HL-60/S4 (cell line): ENCODE results near the gene TMEM200C.
"Not testable (repeated sequence)": the region's sequence is repeated elsewhere in the genome, so short reads cannot be mapped to it uniquely, and the experiment has no call there.

Experiments
- in situ Hi-C: fragments of 300-500 bp; cut with MboI; formaldehyde crosslinking; loops from 2 replicates; pipeline ENCODE4 v1.14.3; 2022; ENCODE audit warnings: low sequenced_read_pairs

Gene TMEM200C

DNA sequence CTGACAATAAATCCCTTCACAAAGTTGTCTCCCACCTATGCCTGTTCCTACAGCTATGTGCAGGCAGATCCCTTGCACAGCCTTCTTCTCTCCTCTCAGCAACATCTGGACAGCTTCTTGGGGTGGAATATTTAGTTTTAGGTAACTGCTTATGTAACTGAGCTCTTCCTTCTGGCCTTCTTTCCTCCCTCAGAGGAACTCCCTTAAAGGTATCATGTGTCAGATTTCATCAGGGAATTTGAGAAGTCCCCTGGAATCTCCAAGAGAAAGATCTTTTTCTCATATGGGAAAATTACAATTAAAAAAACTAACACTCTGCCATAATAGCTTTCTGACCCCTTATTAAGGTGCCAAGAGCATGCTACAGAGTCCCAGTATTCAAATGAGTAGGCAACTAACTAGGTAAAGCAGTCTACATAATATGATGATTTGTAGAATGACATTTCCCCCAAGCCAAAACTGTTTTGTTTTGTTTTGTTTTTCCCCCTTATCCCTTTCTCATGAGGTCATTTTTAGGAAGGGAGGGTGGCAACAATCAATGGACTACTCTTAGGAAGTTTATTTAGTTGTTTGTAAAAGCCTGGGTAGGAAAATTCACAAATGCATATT lies 2.4 kb downstream of the TMEM200C start:
- in situ Hi-C loops: no loop called here

DNA sequence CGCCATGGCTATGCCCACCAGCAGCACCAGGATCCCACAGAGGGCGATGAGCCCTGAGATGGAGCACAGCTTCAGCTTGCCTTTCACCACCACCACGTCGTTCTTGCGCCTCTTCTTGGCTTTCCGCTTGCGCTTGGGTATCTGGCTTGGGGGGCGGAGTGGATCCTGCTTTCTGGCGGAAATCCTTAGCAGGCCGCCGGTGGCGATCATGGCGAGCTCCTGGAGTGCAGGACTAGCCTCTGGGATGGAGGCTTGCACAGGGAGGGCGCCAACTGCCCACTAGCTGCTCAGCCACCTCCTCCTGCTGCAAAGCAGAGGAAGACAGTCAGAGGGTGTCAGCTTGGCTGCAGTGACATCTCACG lies 3.5 kb downstream of the TMEM200C start:
- in situ Hi-C loops: no loop called here

DNA sequence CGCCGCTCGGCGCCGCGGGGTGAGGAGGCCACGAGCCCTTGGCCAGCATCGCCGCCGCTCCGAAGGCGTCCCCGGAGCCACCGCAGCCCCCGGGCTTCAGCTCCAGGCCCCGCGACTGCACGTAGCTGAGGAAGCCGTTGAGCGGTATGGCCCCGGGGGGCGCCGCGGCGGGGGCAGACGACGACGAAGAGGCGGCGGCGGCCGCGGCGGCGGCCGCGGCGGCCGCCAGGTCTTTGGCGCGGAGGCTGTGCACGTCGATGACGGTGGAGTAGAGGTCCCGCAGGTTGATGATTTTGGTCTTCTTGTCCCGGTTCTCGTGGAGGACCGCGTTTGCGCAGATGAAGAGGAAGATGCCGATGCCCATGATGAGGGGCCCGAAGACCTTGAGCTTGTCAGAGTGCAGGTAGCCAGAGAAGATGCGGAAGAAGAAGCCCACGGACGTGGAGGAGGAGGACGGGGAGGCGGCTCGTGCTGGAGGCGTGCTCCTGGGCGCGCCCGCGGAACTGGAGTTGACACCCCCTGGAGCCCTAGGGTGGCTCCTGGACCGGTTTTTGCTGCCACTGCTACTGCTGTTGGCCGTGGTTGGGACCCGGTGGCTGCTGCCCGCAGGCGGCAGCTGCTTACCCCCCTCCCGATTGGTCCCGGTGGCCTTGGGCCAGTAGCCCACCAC lies 4.0 kb downstream of the TMEM200C start:
- in situ Hi-C loops: no loop called here

DNA sequence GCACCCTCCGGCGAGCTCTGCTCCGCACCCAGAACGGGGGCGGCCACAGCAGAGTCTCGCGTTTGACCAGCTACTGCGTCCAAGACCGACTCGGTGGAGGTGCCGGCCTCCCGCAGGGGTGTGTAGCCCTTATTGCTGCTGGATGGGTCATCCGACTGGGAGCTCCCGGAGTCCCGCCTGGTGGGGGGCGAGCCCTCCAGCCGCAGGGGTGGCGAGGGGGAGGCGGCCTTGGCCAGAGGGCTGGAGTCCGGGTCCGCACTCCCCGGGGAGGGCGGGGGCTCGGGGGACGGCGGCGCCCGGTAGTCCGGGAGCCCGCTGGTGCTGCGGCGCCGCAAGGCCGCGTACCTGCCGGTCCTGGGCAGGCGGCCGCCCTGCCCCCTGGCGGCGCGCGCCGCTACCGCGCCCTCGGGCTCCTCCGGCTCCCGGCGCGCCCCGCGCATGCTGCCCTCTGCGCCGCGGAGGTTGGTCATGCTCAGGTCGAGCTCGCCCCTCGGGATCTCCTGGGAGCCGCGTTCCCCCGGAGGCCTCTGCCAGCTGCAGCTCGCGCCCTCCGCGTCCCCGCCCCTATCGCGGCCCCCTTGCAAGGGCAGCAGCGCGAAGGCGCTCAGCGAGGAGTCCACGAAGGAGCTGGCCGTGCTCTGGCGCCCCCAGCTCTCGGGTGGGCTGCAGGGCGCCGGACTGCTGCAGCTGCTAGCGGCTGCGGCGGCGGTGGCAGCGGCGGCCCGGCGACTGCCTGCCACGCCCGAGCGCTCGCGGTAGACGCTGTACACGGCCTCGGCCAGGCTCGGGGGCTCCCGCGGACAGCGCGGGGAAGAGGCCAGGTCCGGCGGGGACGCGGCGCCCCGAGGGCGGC lies 4.8 kb downstream of the TMEM200C start:
- in situ Hi-C loops: no loop called here

DNA sequence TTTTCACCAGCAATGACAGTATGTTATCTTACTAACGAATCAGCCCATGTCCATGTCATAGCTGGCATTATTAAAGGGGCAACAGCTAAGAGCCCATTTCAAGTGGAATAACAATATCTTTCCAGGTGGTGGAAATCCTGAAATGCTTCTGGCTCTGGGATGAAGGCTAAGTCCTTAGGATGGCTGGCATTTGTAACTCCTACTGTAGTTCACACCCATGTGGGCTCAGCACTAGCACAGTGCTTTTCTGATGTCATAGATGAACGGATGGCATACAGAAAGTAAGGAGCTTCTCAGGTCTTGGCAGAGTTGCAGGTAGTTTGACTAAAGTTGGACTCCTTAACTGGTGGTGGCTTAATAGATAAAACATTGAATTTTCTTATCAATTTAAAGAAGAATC lies 10.0 kb downstream of the TMEM200C start:
- in situ Hi-C loops: no loop called here

DNA sequence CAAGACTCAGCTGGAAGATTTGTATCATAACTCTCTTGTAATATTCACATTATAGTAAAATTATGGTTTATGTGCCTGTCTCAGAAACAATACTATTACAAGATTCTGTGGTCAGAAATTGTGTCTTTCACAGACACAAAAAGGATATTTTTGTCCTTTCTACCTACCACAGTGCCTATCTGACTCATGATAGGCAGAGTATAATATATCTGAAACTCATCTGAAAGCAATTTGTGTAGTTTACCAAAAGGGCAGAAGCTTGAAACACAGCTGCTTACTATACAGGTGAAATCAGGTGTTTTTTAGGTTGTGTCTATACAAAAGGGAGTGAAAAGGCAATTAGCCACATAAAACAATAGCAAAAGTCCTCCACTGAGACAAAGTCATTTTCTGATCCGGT lies 10.9 kb downstream of the TMEM200C start:
- in situ Hi-C loops: no loop called here

DNA sequence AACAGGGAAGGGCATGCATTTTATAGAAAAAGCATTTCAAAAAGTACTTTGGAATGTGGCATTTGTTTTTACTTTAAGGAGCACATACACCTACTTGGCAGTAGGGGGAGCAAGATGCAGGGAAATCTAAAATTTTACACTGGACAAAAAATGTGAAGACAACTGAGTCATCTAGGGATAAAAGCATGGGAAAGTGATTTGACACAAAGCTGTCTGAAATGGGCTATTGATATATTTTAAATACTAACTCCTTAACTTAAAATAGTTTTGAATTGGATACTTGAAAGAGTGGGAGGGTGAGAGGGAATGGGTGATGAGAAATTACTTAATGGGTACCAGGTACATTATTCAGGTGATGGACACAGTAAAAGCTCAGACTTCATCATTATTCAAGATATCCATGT lies 15.8 kb downstream of the TMEM200C start:
- in situ Hi-C loops: no loop called here

DNA sequence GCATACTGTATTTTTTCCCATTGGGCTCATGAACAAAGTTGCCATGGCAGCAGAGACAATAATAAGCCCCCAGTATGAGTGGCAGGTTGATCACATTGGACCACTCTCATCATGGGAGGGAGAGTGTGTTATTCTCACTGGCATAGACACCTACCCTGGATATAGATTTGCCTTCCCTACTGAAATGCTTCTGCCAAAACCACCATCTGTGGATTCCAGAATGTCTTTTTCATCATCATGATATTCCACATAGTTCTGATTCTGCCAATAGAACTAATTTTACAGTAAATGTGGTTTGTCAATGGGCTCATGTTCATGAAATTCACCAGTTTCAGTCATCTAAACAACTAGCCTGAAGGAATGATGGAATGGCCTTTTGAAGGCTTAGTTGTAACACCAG lies 18.4 kb downstream of the TMEM200C start:
- in situ Hi-C loops: no loop called here

DNA sequence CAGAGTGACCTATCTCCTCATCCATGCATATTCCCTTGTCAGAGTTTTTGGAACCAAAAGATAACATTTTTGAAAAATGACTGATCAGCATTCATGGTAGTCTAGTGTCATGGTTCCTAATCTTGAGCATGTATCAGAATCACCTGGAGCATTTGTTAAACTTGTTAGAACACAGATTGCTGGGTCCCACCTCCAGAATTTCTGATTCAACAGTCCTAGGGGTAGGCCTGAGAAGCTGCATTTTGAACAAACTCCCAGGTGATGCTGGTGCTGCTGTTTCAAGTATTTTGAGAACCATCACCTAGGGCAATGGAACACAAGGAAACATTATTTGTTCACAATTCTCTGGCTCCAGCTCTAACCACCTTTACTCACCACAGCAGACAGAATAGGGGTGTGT lies 21.0 kb downstream of the TMEM200C start:
- in situ Hi-C loops: no loop called here

DNA sequence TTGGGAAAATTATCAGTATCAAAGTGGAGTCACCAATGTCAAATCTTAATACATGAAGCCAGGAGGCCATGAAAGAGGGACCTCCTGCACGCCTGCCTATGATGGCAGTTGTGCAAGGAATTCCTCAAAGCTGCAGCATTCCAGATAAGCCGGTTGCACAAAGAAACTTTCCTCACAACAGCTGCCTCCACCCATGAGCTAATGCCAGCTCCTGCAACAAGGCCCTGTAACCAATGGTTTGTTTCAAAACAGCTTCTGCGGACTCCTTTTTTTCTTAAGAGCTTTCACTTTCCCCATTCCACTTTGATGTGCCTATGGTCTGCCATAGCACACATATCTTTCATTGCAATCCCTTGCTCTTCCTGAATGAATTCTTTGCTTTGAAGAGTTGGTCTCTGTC lies 22.4 kb downstream of the TMEM200C start:
- in situ Hi-C loops: no loop called here

DNA sequence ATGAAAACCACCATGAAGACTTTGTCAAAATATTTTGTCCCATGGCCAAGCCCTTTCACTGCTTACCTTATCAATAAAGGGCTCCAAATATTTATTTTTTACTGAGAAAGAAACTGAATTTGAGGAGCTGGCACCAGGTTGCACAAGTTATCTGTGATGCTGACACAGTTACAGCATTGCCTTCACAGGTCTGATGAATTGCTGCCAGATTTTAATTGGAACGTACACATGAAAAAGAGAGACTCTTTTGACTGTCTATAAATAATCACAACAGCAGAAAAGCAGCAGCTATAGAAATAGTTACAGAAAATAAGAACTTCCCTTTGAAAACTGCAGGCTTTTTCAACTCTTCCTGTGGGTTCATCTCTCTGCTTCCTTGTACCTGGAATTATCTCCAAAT lies 23.9 kb downstream of the TMEM200C start:
- in situ Hi-C loops: no loop called here

DNA sequence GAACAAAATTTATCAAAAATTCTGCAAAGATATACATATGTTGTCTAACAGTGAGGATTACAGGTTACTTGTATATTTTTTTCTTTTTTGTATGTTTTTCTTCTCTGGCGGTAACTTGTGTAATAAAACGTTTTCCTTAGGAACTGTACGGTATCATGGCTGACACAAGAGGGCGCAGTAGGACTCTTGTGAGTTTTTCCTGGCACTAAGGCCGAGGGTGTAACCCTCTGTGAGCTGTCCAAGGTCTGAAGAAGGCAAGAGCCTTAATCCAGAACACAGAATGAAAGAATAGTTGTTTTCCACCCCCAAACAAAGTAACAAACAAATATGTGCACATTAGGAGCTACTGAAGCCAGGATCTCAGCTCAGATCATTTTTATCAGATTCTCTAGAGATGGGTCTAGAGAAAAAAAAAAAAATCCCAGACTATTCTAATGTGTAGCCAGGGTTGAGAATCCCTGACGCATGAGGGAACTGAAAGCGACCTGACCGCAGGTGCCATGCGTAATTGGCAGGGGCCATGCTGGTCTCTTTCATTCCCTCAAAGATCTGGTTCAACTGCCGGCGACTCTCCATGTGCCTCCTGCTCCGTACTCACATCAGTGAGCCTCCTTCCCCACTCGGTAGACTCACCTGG lies 27.0 kb downstream of the TMEM200C start:
- in situ Hi-C loops: no loop called here

DNA sequence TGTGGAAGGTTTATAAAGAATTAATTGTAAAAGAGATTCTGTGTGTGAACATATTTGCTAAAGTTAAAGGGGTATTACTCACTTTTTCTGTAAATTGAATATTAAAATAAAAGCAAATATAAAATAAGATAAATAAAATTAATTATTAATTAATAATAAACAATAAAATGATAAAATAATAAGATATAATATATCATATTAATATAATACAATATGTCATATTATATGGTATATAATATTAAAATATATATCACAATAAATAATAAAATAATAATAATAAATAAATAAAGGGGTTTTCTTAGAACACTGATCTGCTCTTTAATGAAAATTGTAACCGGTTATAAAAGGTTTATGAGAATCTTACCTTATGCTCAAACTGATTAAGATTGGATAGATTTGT lies 29.8 kb downstream of the TMEM200C start:
- in situ Hi-C loops: no loop called here

DNA sequence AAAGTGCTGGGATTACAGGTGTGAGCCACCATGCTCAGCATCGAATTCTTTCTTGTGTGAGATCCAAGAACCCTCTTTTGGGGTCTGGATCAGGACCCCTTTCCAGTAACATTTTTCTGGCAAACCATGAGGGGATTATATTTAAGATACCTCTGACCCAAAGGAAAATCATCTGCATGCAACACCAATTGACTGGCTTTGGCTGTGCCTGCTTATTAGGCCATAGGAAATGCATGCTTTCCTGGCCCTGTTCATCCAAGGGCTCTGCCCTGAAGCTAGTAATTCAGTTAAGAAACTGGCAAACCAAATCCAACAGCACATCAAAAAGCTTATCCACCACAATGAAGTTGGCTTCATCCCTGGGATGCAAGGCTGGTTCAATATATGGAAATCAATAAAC lies 33.2 kb downstream of the TMEM200C start:
- in situ Hi-C loops: not testable (repeated sequence)

DNA sequence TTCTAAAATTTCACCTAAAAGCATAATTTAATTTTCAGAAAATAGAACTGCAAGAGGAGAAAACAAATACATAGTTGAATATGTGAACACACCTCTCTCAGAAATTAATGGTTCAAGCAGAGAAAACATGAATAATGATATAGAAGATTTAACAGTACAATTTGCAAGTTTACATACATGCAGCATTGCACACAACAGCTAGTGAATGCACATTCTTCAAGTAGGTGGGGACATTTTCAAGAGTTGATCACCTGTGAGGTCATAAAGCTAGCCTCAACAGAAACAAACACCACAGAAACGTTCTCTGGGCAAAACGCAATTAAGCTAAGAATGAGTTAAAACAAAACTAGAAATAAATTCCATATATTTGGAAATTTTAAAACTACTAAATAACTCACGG lies 38.1 kb downstream of the TMEM200C start:
- in situ Hi-C loops: no loop called here

DNA sequence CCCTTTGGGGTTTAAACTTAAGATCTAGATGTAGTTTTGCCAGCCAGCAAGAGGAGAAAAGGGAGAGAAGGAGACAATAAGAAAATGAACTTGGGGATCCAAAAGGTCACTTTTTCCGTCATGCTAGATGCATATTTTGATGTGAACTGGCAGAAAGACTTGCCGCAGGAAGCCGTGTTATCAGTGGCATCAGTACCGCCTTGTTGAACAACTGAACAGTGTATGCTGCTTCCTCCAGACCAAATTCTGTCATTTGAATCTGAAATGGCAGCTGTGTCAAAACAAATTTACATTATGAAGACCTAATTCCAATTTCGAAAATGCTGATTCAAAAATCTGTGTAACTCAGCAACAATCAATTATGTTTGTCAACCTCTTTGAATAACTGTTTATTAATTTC lies 42.1 kb downstream of the TMEM200C start:
- in situ Hi-C loops: no loop called here

DNA sequence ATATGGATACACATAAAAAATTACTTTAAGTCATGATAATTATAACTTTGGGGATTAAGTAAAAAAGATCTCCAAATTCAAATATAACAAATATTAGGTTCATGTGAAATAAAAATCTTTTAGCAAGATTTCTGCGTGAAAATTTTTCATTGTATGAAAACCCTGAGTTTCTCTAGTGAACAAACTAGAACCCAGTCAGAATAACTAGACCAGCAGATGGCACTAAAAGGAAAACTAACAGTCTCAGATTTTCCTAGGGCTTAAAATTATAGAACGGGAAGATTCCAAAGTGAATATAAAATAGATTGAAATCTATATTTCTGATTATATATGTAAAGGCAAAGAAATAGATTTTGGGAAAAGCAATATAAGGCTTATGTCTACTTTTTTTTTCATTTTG lies 43.3 kb downstream of the TMEM200C start:
- in situ Hi-C loops: no loop called here

DNA sequence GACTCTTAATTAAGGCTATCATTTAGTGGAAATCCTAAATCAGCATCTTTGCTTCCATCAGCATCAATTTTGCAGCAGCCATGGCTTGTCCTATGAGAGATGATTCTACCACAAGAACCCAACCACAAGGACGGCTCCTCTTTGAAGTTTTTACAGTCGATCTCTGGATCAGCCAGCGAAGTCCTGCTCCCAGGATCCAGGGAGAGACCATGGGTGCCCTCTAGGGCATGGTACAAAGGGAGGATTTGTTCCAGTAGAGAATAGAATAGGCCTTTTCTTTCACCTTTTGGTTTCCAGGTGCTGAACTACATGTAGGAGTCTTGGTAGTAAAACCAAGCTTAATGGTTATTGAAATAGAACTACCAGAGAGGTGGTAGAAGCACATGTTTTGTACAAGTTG lies 52.7 kb downstream of the TMEM200C start:
- in situ Hi-C loops: no loop called here

DNA sequence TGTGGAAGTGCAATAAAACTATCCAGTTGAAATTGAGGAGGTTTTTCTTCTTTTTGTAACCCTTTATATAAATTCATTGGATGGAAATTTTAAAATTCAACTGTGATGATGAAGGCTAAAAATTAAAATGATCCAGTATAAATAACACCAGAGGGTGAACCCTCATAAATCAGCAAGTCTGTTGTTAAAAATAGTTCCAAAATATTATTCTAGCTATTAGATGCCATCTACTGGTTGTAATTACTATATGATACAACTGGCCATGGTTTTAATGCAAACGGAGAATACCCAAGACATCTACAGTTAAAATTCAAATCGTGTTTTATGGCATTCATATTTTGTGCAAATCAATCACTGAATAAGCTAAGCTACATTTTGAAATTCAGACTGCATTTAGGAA lies 53.8 kb downstream of the TMEM200C start:
- in situ Hi-C loops: no loop called here

DNA sequence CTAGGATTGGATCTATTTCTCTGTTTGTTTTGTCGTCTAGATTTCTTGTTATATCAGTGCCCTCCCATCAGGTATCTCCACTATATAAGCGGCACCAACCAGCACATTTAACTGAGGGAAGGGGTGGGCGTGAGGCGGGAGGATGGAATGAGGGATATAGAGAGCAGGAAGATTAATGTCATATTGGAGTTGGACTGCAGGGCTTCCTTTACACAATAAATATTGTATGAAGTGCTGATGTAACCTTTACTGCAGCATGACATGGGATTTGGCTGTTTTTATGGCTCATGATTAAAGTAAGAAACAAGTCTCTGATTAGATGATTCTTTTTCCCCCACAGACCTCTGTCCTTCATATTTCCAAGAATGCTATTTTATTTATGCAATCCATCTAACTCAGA lies 54.8 kb downstream of the TMEM200C start:
- in situ Hi-C loops: no loop called here

DNA sequence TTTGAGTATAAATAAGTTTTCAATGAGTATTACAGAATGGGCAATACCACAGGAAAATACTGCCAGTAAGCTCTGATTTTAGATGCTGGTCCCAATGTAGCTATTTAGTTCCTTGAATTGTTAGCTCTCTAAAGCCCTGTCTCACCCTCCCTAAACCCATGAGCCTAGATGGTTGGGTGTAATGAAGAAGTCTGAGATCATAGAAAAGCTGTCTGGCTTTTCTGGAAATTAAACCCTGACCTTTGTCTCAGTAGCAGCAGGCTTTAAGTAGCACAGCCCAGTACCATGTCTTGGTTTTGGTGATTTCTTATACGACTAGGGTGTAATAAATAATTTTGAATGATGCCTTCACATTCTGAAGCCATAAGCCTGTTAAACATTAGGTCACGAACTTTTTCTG lies 55.3 kb downstream of the TMEM200C start:
- in situ Hi-C loops: no loop called here

DNA sequence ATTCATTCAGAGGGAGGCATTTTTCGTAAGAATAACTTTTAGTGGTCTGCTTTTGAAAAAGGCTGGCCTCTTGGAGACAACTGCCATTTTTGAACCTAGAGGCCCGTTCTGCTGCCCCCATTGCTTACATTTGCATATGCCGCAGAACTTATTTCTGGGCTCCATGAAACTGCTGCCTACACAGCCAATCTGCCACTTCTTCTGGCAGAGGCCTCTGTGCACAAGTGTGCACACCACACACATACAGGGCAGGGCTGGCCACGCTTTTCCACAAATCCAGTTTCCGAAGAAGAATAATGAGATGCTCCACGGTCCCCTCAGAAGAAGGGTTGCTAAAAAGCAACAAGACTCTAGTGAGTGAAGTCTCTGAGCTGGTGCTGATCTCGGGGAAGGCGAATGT lies 56.2 kb downstream of the TMEM200C start:
- in situ Hi-C loops: no loop called here
